Astrocyte (in vitro differentiated cells and primary cell): ENCODE measurements around the gene ZCCHC24. TPM values are rescaled to one million over a fixed set of nuclear protein-coding genes. Genes with fewer than 3 reads are reported as not detected.

Experiments used
- DNase-seq: peaks from one replicate; pipeline ENCODE4 v3.0.0-alpha.2; 2010; ENCODE audit warnings: low read depth
- FAIRE-seq: peaks from 2 replicates; lab custom pipeline; 2011; peaks lifted over from hg19 to GRCh38; lab: Jason Lieb, UNC
- H2AFZ ChIP-seq: 2 replicates; pipeline ENCODE4 v1.6.0; 2012; ENCODE audit warnings: low read depth, low read length, inconsistent platforms
- H3K27ac ChIP-seq: 2 replicates; pipeline ENCODE4 v1.5.1; 2011; ENCODE audit warnings: low read depth, low read length, inconsistent platforms
- H3K27me3 ChIP-seq: 2 replicates; pipeline ENCODE4 v1.6.0; 2011; ENCODE audit warnings: low read length, inconsistent platforms; ENCODE audit not compliant: insufficient read depth
- H3K36me3 ChIP-seq: 2 replicates; pipeline ENCODE4 v1.5.1; 2011; ENCODE audit warnings: low read length, inconsistent platforms; ENCODE audit not compliant: insufficient read depth
- H3K4me1 ChIP-seq: 2 replicates; pipeline ENCODE4 v1.5.1; 2011; ENCODE audit warnings: low read length, inconsistent platforms; ENCODE audit not compliant: insufficient read depth
- H3K4me2 ChIP-seq: 2 replicates; pipeline ENCODE4 v1.6.0; 2012; ENCODE audit warnings: low read length, inconsistent platforms
- H3K4me3 ChIP-seq: 2 replicates; pipeline ENCODE4 v1.5.1; 2011; ENCODE audit warnings: low read depth, mild to moderate bottlenecking, low read length, inconsistent platforms; ENCODE audit not compliant: insufficient read depth
- H3K79me2 ChIP-seq: 2 replicates; pipeline ENCODE4 v1.6.0; 2012; ENCODE audit warnings: mild to moderate bottlenecking, low read length, inconsistent platforms; ENCODE audit not compliant: insufficient read depth
- H3K9ac ChIP-seq: 2 replicates; pipeline ENCODE4 v1.6.0; 2012; ENCODE audit warnings: mild to moderate bottlenecking, low read length, inconsistent platforms
- H3K9me3 ChIP-seq: 2 replicates; pipeline ENCODE4 v1.5.1; 2012; ENCODE audit warnings: low read depth, mild to moderate bottlenecking, low read length, inconsistent platforms; ENCODE audit not compliant: insufficient read depth
- H4K20me1 ChIP-seq: 2 replicates; pipeline ENCODE4 v1.6.0; 2012; ENCODE audit warnings: low read length, inconsistent platforms; ENCODE audit not compliant: insufficient read depth
- H3K27ac Mint-ChIP-seq: one replicate; pipeline ENCODE4 v1.8.0; 2021; ENCODE audit warnings: mild to moderate bottlenecking, mixed read lengths; ENCODE audit not compliant: unreplicated experiment
- H3K27me3 Mint-ChIP-seq: one replicate; pipeline ENCODE4 v1.8.0; 2021; ENCODE audit warnings: low read depth, mixed read lengths; ENCODE audit not compliant: unreplicated experiment
- H3K36me3 Mint-ChIP-seq: one replicate; pipeline ENCODE4 v1.8.0; 2021; ENCODE audit warnings: low read depth, mixed read lengths; ENCODE audit not compliant: unreplicated experiment
- H3K4me1 Mint-ChIP-seq: one replicate; pipeline ENCODE4 v1.8.0; 2021; ENCODE audit warnings: low read depth, mixed read lengths; ENCODE audit not compliant: unreplicated experiment
- H3K4me3 Mint-ChIP-seq: one replicate; pipeline ENCODE4 v1.8.0; 2021; ENCODE audit warnings: mild to moderate bottlenecking, moderate library complexity, mixed read lengths; ENCODE audit not compliant: unreplicated experiment
- H3K9me3 Mint-ChIP-seq: one replicate; pipeline ENCODE4 v1.8.0; 2021; ENCODE audit warnings: mild to moderate bottlenecking, mixed read lengths; ENCODE audit not compliant: unreplicated experiment
- CTCF ChIP-seq: IDR thresholded peaks from 2 replicates; pipeline ENCODE4 v1.5.1; 2011; ENCODE audit warnings: low read depth, mild to moderate bottlenecking, inconsistent platforms, low read length, moderate library complexity; ENCODE audit not compliant: insufficient read depth
- EZH2 ChIP-seq: IDR thresholded peaks from 2 replicates; pipeline ENCODE4 v1.6.1; 2012; ENCODE audit warnings: mild to moderate bottlenecking, low read length, inconsistent platforms; ENCODE audit not compliant: insufficient read depth
- total RNA-seq: library from RNA; stranded (reverse); gene quantifications from 2 replicates; pipeline ENCODE4 v1.2.1, GENCODE V29; 2021

ZCCHC24 gene
- total RNA-seq, 1 donor from 2014 or later, result 21.4 TPM

- TF ChIP-seq EZH2, result no peak
- no peak for TF ChIP-seq CTCF
These were observed 45.1 kb upstream of the ZCCHC24 start for GRCh38 chr10:79490400-79491142.

GRCh38 chr10:79488870-79489269 is 43.4 kb upstream of the ZCCHC24 start:
- Histone ChIP-seq H3K27me3 (peaks cover 2% of the 10 kb centered on the region), H3K27ac (peak overlapping the region; percentile 76), H3K79me2 (no peaks in the 10 kb centered on the region), H2AFZ (peak overlapping the region; percentile 66), H3K4me3 (no peak overlapping the region), H3K9ac (peak overlapping the region; percentile 13), H3K9me3 (no peaks in the 10 kb centered on the region), H3K4me2 (peak overlapping the region; percentile 71), H3K36me3 (no peaks in the 10 kb centered on the region), H3K4me1 (peaks cover 32% of the 10 kb centered on the region), H4K20me1 (no peaks in the 10 kb centered on the region)
- Mint-ChIP-seq H3K4me3 (peak overlapping the region; percentile 51), H3K27ac (peak overlapping the region; percentile 96), H3K27me3 (peaks cover 12% of the 10 kb centered on the region), H3K9me3 (no peaks in the 10 kb centered on the region), H3K36me3 (no peaks in the 10 kb centered on the region), H3K4me1 (peaks cover 38% of the 10 kb centered on the region)
- TF ChIP-seq EZH2, result no peak
- TF ChIP-seq CTCF, result no peak
- DNase-seq (no peak), FAIRE-seq (no peak)

More at GRCh38 chr10:79490400-79491142, 45.1 kb upstream of the ZCCHC24 start:
- no peak for FAIRE-seq
- Mint-ChIP-seq H3K4me1 (peaks cover 38% of the 10 kb centered on the region), H3K27ac (peak overlapping the region; percentile 14), H3K9me3 (no peaks in the 10 kb centered on the region), H3K36me3 (no peaks in the 10 kb centered on the region), H3K27me3 (peaks cover 14% of the 10 kb centered on the region), H3K4me3 (no peak overlapping the region)
- peaks cover 29% of the 10 kb centered on the region for H3K4me1 ChIP-seq
- no peak overlapping the region for H3K4me2 ChIP-seq
- H3K79me2 ChIP-seq, result no peaks in the 10 kb centered on the region
- H3K4me3 ChIP-seq, result no peak overlapping the region
- H3K27me3 ChIP-seq, result peaks cover 2% of the 10 kb centered on the region
- H2AFZ ChIP-seq, result peak overlapping the region; percentile 21
- H3K27ac ChIP-seq, result no peak overlapping the region
- peak; percentile 58 for DNase-seq
- H3K36me3 ChIP-seq, result no peaks in the 10 kb centered on the region
- no peaks in the 10 kb centered on the region for H3K9me3 ChIP-seq
- no peak overlapping the region for H3K9ac ChIP-seq
- no peaks in the 10 kb centered on the region for H4K20me1 ChIP-seq

GRCh38 chr10:79488336-79488735 is 42.9 kb upstream of the ZCCHC24 start:
- peak; percentile 82 for FAIRE-seq
- no peaks in the 10 kb centered on the region for H3K79me2 ChIP-seq
- H3K4me3 Mint-ChIP-seq, result peak overlapping the region; percentile 51
- no peaks in the 10 kb centered on the region for H3K36me3 Mint-ChIP-seq
- peak; percentile 88 for DNase-seq
- H3K27ac Mint-ChIP-seq, result peak overlapping the region; percentile 96
- H3K4me1 ChIP-seq, result peaks cover 32% of the 10 kb centered on the region
- peak overlapping the region; percentile 76 for H3K27ac ChIP-seq
- peak overlapping the region; percentile 71 for H3K4me2 ChIP-seq
- H3K4me1 Mint-ChIP-seq, result peaks cover 38% of the 10 kb centered on the region
- H4K20me1 ChIP-seq, result no peaks in the 10 kb centered on the region
- peaks cover 2% of the 10 kb centered on the region for H3K27me3 ChIP-seq
- peak overlapping the region; percentile 66 for H2AFZ ChIP-seq
- no peaks in the 10 kb centered on the region for H3K9me3 Mint-ChIP-seq
- peaks cover 8% of the 10 kb centered on the region for H3K27me3 Mint-ChIP-seq
- no peak overlapping the region for H3K4me3 ChIP-seq
- peak overlapping the region; percentile 51 for H3K9ac ChIP-seq
- H3K36me3 ChIP-seq, result no peaks in the 10 kb centered on the region
- TF ChIP-seq CTCF, result no peak
- TF ChIP-seq EZH2, result no peak
- H3K9me3 ChIP-seq, result no peaks in the 10 kb centered on the region
